H1 (cell line): ENCODE data around the gene CCDC154. TPM values are rescaled to one million over a fixed set of nuclear protein-coding genes. Genes with fewer than 3 reads are reported as not detected.

ENCODE experiments used
- CTCF ChIA-PET: fragments of 300-600 bp; sonication (Branson Sonifier 250); formaldehyde crosslinking; loops from one replicate; lab custom pipeline; 2021; ENCODE audit not compliant: partially characterized antibody; lab: Charles Lee
- POLR2A ChIA-PET: fragments of 300-600 bp; sonication (Branson Sonifier 250); formaldehyde crosslinking; loops from one replicate; lab custom pipeline; 2021; ENCODE audit warnings: inconsistent platforms; ENCODE audit not compliant: partially characterized antibody; lab: Charles Lee
- DNase-seq, 2 experiments: peaks; one replicate each; pipeline versions ENCODE4 v3.0.0 to v3.0.0-alpha.2; 2010 to 2022; ENCODE audit warnings: low spot score in 2 of 2, low read depth in 1 of 2, mixed read lengths in 1 of 2
- FAIRE-seq: peaks from 2 replicates; lab custom pipeline; 2011; peaks lifted over from hg19 to GRCh38; lab: Jason Lieb, UNC
- H2AFZ ChIP-seq: 2 replicates; pipeline ENCODE4 v1.8.1; 2012; ENCODE audit warnings: low read length, inconsistent platforms
- H2AK5ac ChIP-seq: 2 replicates; pipeline ENCODE4 v1.6.1; 2013; ENCODE audit warnings: low read depth, low read length
- H2BK120ac ChIP-seq: replicated peaks from 2 replicates; pipeline ENCODE3; 2013; ENCODE audit warnings: low read depth, low read length, inconsistent platforms
- H2BK12ac ChIP-seq: 2 replicates; pipeline ENCODE4 v1.6.1; 2013; ENCODE audit warnings: low read depth, low read length
- H2BK15ac ChIP-seq: 2 replicates; pipeline ENCODE4 v1.6.1; 2013; ENCODE audit warnings: low read length
- H2BK20ac ChIP-seq: 2 replicates; pipeline ENCODE4 v1.6.1; 2013; ENCODE audit warnings: low read length
- H2BK5ac ChIP-seq: 2 replicates; pipeline ENCODE4 v1.6.1; 2013; ENCODE audit warnings: low read depth, low read length
- H3K14ac ChIP-seq: 2 replicates; pipeline ENCODE4 v1.6.1; 2013; ENCODE audit warnings: inconsistent platforms; ENCODE audit not compliant: insufficient read length
- H3K18ac ChIP-seq: 2 replicates; pipeline ENCODE4 v1.6.1; 2013; ENCODE audit warnings: low read length; ENCODE audit errors: extremely low read depth
- H3K23ac ChIP-seq: 2 replicates; pipeline ENCODE4 v1.6.1; 2013; ENCODE audit warnings: inconsistent platforms; ENCODE audit not compliant: insufficient read length
- H3K23me2 ChIP-seq: 2 replicates; pipeline ENCODE4 v1.6.1; 2013; ENCODE audit warnings: low read depth, low read length
- H3K27ac ChIP-seq: 2 replicates; pipeline ENCODE4 v1.6.1; 2011; ENCODE audit warnings: low read depth, low read length, inconsistent platforms
- H3K27me3 ChIP-seq, 4 experiments: replicated peaks in 1 of 4; 1 replicate in 1 of 4; 2 replicates in 3 of 4; pipeline versions ENCODE4 v1.6.1 to v1.8.1; 2011 to 2013; ENCODE audit warnings: low read length in 3 of 4, mild to moderate bottlenecking in 3 of 4, inconsistent platforms in 2 of 4, mixed read lengths in 2 of 4, moderate library complexity in 1 of 4; ENCODE audit not compliant: control insufficient read depth in 3 of 4, insufficient read depth in 3 of 4; ENCODE audit errors: extremely low read depth in 1 of 4
- H3K36me3 ChIP-seq, 4 experiments: 2 replicates each; pipeline versions ENCODE4 v1.6.1 to v1.8.1; 2011 to 2013; ENCODE audit warnings: mild to moderate bottlenecking in 4 of 4, low read length in 3 of 4, moderate library complexity in 2 of 4, control low read depth in 1 of 4, inconsistent platforms in 1 of 4; ENCODE audit not compliant: insufficient read depth in 4 of 4, control insufficient read depth in 2 of 4
- H3K4ac ChIP-seq: replicated peaks from 2 replicates; pipeline ENCODE3; 2013; ENCODE audit warnings: low read length, low read depth, mixed read lengths, inconsistent platforms; ENCODE audit not compliant: insufficient read length
- H3K4me1 ChIP-seq, 4 experiments: replicated peaks in 1 of 4; 1 replicate in 1 of 4; 2 replicates in 3 of 4; pipeline versions ENCODE4 v1.6.1 to v1.8.1; 2011 to 2013; ENCODE audit warnings: low read length in 3 of 4, inconsistent platforms in 2 of 4, mixed read lengths in 1 of 4; ENCODE audit not compliant: insufficient read depth in 4 of 4, control insufficient read depth in 3 of 4
- H3K4me2 ChIP-seq, 2 experiments: 2 replicates each; pipeline versions ENCODE4 v1.6.1 to v1.8.1; 2011 to 2013; ENCODE audit warnings: low read depth in 2 of 2, low read length in 2 of 2, control low read depth in 1 of 2, inconsistent platforms in 1 of 2, mild to moderate bottlenecking in 1 of 2; ENCODE audit not compliant: insufficient read depth in 1 of 2
- H3K4me3 ChIP-seq, 4 experiments: fragments of 200-600, 300-600 bp in 1 of 4; sonication (generic), shearing (Covaris generic), sonication (Bioruptor Twin) in 1 of 4; 2 replicates each; pipeline versions ENCODE4 v1.5.1 to v1.8.1; 2011 to 2016; ENCODE audit warnings: low read length in 4 of 4, low read depth in 3 of 4, control low read depth in 2 of 4, inconsistent platforms in 2 of 4, mild to moderate bottlenecking in 2 of 4, mixed read lengths in 1 of 4, moderate library complexity in 1 of 4; ENCODE audit not compliant: insufficient read depth in 2 of 4; ENCODE audit errors: extremely low read depth in 1 of 4
- H3K56ac ChIP-seq: replicated peaks from 2 replicates; pipeline ENCODE3; 2013; ENCODE audit warnings: low read depth, mild to moderate bottlenecking, mixed read lengths, low read length, inconsistent platforms; ENCODE audit not compliant: insufficient read length
- H3K79me1 ChIP-seq: 2 replicates; pipeline ENCODE4 v1.6.1; 2013; ENCODE audit warnings: low read depth, low read length, control low read depth
- H3K79me2 ChIP-seq, 2 experiments: 2 replicates each; pipeline versions ENCODE4 v1.6.1 to v1.8.1; 2012 to 2013; ENCODE audit warnings: low read length in 2 of 2, mild to moderate bottlenecking in 2 of 2, inconsistent platforms in 1 of 2; ENCODE audit not compliant: insufficient read depth in 2 of 2, control insufficient read depth in 1 of 2
- H3K9ac ChIP-seq, 4 experiments: replicated peaks in 1 of 4; 1 replicate in 1 of 4; 2 replicates in 3 of 4; pipeline versions ENCODE4 v1.6.1 to v1.8.1; 2011 to 2013; ENCODE audit warnings: low read depth in 3 of 4, low read length in 3 of 4, control low read depth in 2 of 4, mild to moderate bottlenecking in 2 of 4, moderate library complexity in 2 of 4, inconsistent platforms in 1 of 4; ENCODE audit errors: extremely low read depth in 1 of 4
- H3K9me3 ChIP-seq, 2 experiments: 2 replicates each; pipeline versions ENCODE4 v1.6.1 to v1.8.1; 2012 to 2013; ENCODE audit warnings: mild to moderate bottlenecking in 2 of 2, moderate library complexity in 2 of 2, control low read depth in 1 of 2, inconsistent platforms in 1 of 2, low read depth in 1 of 2, low read length in 1 of 2, mixed read lengths in 1 of 2; ENCODE audit not compliant: insufficient read depth in 2 of 2
- H4K20me1 ChIP-seq, 2 experiments: replicated peaks in 1 of 2; 2 replicates each; pipeline versions ENCODE3 to v1.8.1; 2011 to 2013; ENCODE audit warnings: inconsistent platforms in 2 of 2, low read length in 2 of 2, mild to moderate bottlenecking in 1 of 2; ENCODE audit not compliant: insufficient read depth in 2 of 2, control insufficient read depth in 1 of 2
- H4K5ac ChIP-seq: 2 replicates; pipeline ENCODE4 v1.6.1; 2013; ENCODE audit warnings: low read length, low read depth, mixed read lengths, inconsistent platforms; ENCODE audit not compliant: insufficient read length
- H4K8ac ChIP-seq: 2 replicates; pipeline ENCODE4 v1.8.0; 2013; ENCODE audit warnings: mild to moderate bottlenecking, moderate library complexity, low read length, inconsistent platforms; ENCODE audit not compliant: insufficient read depth; ENCODE audit errors: extremely low read depth
- H4K91ac ChIP-seq: replicated peaks from 2 replicates; pipeline ENCODE3; 2013; ENCODE audit warnings: low read length, mixed read lengths, inconsistent platforms; ENCODE audit not compliant: insufficient read length
- CBX5 ChIP-seq: fragments of 300-800, 300-1000 bp; sonication (generic); IDR thresholded peaks from 2 replicates; pipeline ENCODE4 v1.7.1; 2016; ENCODE audit warnings: antibody characterized with exemption, low read length, low read depth
- CTBP2 ChIP-seq: IDR thresholded peaks from 2 replicates; pipeline ENCODE4 v1.7.0; 2011; ENCODE audit warnings: borderline replicate concordance, mild to moderate bottlenecking, moderate library complexity, mixed read lengths, low read length; ENCODE audit not compliant: insufficient read depth, insufficient read length
- EZH2 ChIP-seq: fragments of 200-600 bp; sonication (generic); IDR thresholded peaks from 2 replicates; pipeline ENCODE4 v1.7.1; 2012; ENCODE audit warnings: low read depth, mild to moderate bottlenecking, moderate library complexity, low read length, inconsistent platforms; ENCODE audit not compliant: severe bottlenecking
- POLR2AphosphoS5 ChIP-seq: IDR thresholded peaks from 2 replicates; pipeline ENCODE4 v1.6.1; 2011; ENCODE audit warnings: low read depth, low read length
- RNF2 ChIP-seq: fragments of 200-900, 300-1000 bp; sonication (generic); IDR thresholded peaks from 2 replicates; pipeline ENCODE4 v1.7.1; 2016; ENCODE audit warnings: borderline replicate concordance, low read depth, mild to moderate bottlenecking, antibody characterized with exemption, low read length; ENCODE audit not compliant: poor library complexity, severe bottlenecking; ENCODE audit errors: missing control alignments
- SIN3A ChIP-seq, 2 experiments: IDR thresholded peaks in 1 of 2; conservative IDR thresholded peaks in 1 of 2; 2 replicates each; pipeline ENCODE4 v1.6.1; 2011 to 2012; ENCODE audit warnings: low read length in 2 of 2, improper control_type of control experiment in 1 of 2, low read depth in 1 of 2, mild to moderate bottlenecking in 1 of 2
- WGBS, 2 experiments: shearing (Covaris generic) in 1 of 2; methylation state at CpG; one replicate each; pipeline versions ENCODE4 v1.1.6 to v1.1.7; 2013 to 2015; ENCODE audit warnings: low lambda C conversion rate in 2 of 2, mixed read lengths in 2 of 2, inconsistent platforms in 1 of 2, low coverage in 1 of 2, missing lambda C conversion rate in 1 of 2; ENCODE audit not compliant: insufficient replicate concordance in 2 of 2, insufficient coverage in 1 of 2, insufficient read length in 1 of 2; ENCODE audit errors: extremely low coverage in 1 of 2, missing lambda C conversion rate in 1 of 2; 5-methylcytosine and 5-hydroxymethylcytosine counted together
- polyA plus RNA-seq, 7 experiments: library from polyadenylated mRNA; depleted of rRNA in 3 of 7; stranded (reverse) in 5 of 7; unstranded in 2 of 7; fragments of >200 nt in 5 of 7; fragments of 200-250 nt in 2 of 7; gene quantifications; 1 replicate in 5 of 7; 2 replicates in 1 of 7; 4 replicates in 1 of 7; pipeline versions ENCODE4 v1.2.1 to v1.2.3, GENCODE V29; 2011 to 2013; ENCODE audit warnings: missing spikeins in 2 of 7, mixed read lengths in 2 of 7
- total RNA-seq: library from RNA; stranded (reverse); fragmentation: NEBNext Ultra II Directional; extraction: Animal tissue kit (Norgen Biotek cat#: 25700); gene quantifications from 2 replicates; pipeline ENCODE4 v1.2.1, GENCODE V29; 2021

Gene CCDC154
- total and polyA plus RNA-seq, 2 of the 8 experiments (the other 6 are each of a cell fraction or from before 2014, with no cell fraction given): 0.15 to 0.88 TPM

DNA sequence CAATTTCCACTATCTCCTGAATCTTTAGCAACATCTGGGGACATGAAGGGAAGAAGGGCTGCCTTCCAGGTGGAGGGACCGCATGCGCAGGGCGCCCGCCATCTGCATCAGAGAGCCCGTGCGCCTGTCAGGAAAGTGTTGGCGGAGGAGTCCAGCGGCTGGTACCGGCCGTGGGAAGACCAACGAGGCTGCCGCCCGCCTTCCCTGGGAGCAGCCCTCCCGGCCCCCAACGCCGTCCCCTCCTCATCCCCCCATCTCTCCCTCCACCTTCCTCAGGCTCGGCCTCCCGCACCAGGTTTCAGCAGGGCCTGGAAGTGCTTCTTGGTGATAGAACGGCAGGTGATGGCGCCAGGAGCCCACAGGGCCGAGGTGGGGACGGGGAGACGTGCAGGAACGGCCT, 21.7 kb upstream of the CCDC154 start:
- Histone ChIP-seq H3K9me3 (no peaks in the 10 kb centered on the region), H3K79me2 (peaks cover 0 to 49% of the 10 kb centered on the region in 2 experiments; a peak in 2 of 4 replicates), H2AK5ac (no peak overlapping the region), H3K23me2 (no peaks in the 10 kb centered on the region), H4K91ac (no peak overlapping the region), H2AFZ (no peak overlapping the region), H2BK12ac (no peak overlapping the region), H3K27ac (no peak overlapping the region), H2BK20ac (no peak overlapping the region), H3K4me3 (no peak overlapping the region), H2BK120ac (no peak overlapping the region), H3K23ac (no peak overlapping the region), H3K9ac (no peak overlapping the region), H4K5ac (no peak overlapping the region), H3K36me3 (peaks cover 0 to 12% (median 0%) of the 10 kb centered on the region in 4 experiments; a peak in 3 of 8 replicates), H3K4ac (no peak overlapping the region), H3K79me1 (peaks cover 21% of the 10 kb centered on the region), H3K56ac (no peak overlapping the region), H4K20me1 (peaks cover 7 to 14% of the 10 kb centered on the region in 2 experiments), H3K27me3 (no peaks in the 10 kb centered on the region), H3K4me2 (no peak overlapping the region), H2BK15ac (no peak overlapping the region), H4K8ac (no peak overlapping the region), H3K18ac (no peak overlapping the region), H3K14ac (no peak overlapping the region), H3K4me1 (0 out of 7 replicates have a peak, but pooled peaks cover 0 to 3% (median 0%) of the 10 kb centered on the region in 4 experiments), H2BK5ac (no peak overlapping the region)
- WGBS, 2 experiments: 91% methylated on average over 14 of the region's 24 CpGs; no CpG with 5 or more reads in 1 of the 2 experiments
- no peak for TF ChIP-seq CTBP2
- no peak for TF ChIP-seq SIN3A (conservative IDR thresholded peaks at IDR 0.05 in 1 of 2, IDR thresholded peaks at IDR 0.05 in 1 of 2; ENCODE audit: low read depth in 1 of 2, low read length in 2 of 2)
- TF ChIP-seq CBX5: no peak
- no peak for TF ChIP-seq RNF2
- no peak for TF ChIP-seq EZH2
- TF ChIP-seq POLR2AphosphoS5: no peak
- DNase-seq (peak in 1 of 2 experiments; percentile 35), FAIRE-seq (no peak)
- CTCF ChIA-PET: no interaction called here
- POLR2A ChIA-PET: interaction anchor here (0.7 kb wide), 1 partner anchor 17 kb away, joined by 3 read pairs; no protein-coding TSS in a partner anchor
